ENCODE measurements around the gene TNIK. TPM values are rescaled to one million over a fixed set of nuclear protein-coding genes. Genes with fewer than 3 reads are reported as not detected.

TNIK gene
- total and polyA plus RNA-seq, 2 experiments from 2014 or later = 7.4 to 13.8 TPM

- peaks cover 5% of the 10 kb centered on the region for H3K4me1 ChIP-seq (ENCODE audit: insufficient read depth)
- H3K9me2 ChIP-seq (replicated peaks; ENCODE audit: insufficient read depth) = no peaks in the 10 kb centered on the region
- no peaks in the 10 kb centered on the region for H3K36me3 ChIP-seq (replicated peaks; ENCODE audit: insufficient read depth, low read depth)
- no peak overlapping the region for H3K4me3 ChIP-seq
- no peaks in the 10 kb centered on the region for H4K20me1 ChIP-seq (ENCODE audit: insufficient read depth, poor library complexity, severe bottlenecking)
- no peak for TF ChIP-seq EZH2 (IDR thresholded peaks at IDR 0.05; ENCODE audit: borderline replicate concordance)
- no peak for TF ChIP-seq EZH2phosphoT487 (IDR thresholded peaks at IDR 0.05; ENCODE audit: low read depth, severe bottlenecking, unreplicated experiment)
- TF ChIP-seq, protein P1, sequence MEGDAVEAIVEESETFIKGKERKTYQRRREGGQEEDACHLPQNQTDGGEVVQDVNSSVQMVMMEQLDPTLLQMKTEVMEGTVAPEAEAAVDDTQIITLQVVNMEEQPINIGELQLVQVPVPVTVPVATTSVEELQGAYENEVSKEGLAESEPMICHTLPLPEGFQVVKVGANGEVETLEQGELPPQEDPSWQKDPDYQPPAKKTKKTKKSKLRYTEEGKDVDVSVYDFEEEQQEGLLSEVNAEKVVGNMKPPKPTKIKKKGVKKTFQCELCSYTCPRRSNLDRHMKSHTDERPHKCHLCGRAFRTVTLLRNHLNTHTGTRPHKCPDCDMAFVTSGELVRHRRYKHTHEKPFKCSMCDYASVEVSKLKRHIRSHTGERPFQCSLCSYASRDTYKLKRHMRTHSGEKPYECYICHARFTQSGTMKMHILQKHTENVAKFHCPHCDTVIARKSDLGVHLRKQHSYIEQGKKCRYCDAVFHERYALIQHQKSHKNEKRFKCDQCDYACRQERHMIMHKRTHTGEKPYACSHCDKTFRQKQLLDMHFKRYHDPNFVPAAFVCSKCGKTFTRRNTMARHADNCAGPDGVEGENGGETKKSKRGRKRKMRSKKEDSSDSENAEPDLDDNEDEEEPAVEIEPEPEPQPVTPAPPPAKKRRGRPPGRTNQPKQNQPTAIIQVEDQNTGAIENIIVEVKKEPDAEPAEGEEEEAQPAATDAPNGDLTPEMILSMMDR (IDR thresholded peaks at IDR 0.05; ENCODE audit: poor library complexity) = no peak
- H3K4me2 ChIP-seq = no peak overlapping the region
- no peaks in the 10 kb centered on the region for H3K9me3 ChIP-seq (ENCODE audit: low read depth)
- peaks cover 11% of the 10 kb centered on the region for H3K79me2 ChIP-seq
- no peaks in the 10 kb centered on the region for H3K27me3 ChIP-seq
- no peak for DNase-seq (ENCODE audit: low spot score)
- no peak overlapping the region for H3K27ac ChIP-seq
- H2AFZ ChIP-seq = no peak overlapping the region
- WGBS (ENCODE audit: low lambda C conversion rate, missing lambda C conversion rate) = 88% methylated on average over 2 of the region's 2 CpGs
These were observed 201.9 kb downstream of the TNIK start for GRCh38 chr3:171258316-171258715.

DNA sequence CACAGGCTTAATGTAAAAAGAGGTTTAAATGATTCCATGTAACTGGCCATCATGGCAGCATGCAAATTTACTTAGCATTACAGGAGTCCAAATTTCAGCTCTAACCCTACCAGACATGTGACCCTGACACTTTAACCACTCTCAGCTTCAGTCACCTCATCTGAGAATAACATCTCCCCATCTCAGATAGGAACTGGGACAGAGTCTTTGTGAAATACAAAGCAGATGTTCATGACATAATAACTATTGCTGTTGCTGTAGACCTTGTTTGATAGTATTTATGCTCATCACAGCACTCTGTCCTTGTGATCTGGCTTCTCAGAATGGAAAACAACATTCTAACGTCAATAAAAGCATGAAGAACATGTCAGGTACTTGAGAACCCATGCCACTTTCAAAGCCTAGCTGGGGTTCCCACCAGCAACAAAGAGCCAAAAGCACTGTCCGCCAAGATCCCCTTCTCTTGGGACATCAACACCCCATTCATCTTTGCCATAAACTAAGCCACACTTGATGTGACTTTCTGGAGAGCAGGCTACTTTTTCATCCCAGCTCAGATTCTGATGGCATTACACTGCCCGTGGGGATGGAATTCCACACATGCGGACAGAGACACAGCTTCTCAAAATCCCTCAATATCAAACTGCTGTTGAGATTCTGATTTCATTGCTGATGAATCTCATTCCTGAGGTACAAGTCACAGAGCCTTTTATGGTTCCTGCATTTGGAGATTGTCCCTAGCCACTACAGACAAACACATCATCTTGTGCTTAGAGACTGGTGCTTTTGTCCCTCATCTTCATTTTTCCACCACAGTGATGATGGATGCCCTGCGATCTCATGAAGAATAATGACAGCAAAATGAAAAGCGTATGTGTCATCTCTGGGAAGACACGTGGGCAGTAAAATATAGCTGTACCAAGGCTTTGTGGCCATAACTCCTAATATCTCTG is 202.7 kb downstream of the TNIK start:
- Histone ChIP-seq H3K27me3 (no peaks in the 10 kb centered on the region), H3K27ac (no peak overlapping the region), H2AFZ (no peak overlapping the region), H4K20me1 (ENCODE audit: insufficient read depth, poor library complexity, severe bottlenecking) (no peaks in the 10 kb centered on the region), H3K36me3 (replicated peaks; ENCODE audit: insufficient read depth, low read depth) (no peaks in the 10 kb centered on the region), H3K4me1 (ENCODE audit: insufficient read depth) (peaks cover 5% of the 10 kb centered on the region), H3K4me3 (no peak overlapping the region), H3K9me2 (replicated peaks; ENCODE audit: insufficient read depth) (no peaks in the 10 kb centered on the region), H3K4me2 (no peak overlapping the region), H3K79me2 (peaks cover 11% of the 10 kb centered on the region), H3K9me3 (ENCODE audit: low read depth) (no peaks in the 10 kb centered on the region)
- WGBS (ENCODE audit: low lambda C conversion rate, missing lambda C conversion rate) = 88% methylated on average over 7 of the region's 7 CpGs
- DNase-seq (ENCODE audit: low spot score) = no peak
- TF ChIP-seq, protein P1 (IDR thresholded peaks at IDR 0.05; ENCODE audit: poor library complexity) = no peak
- TF ChIP-seq EZH2phosphoT487 (IDR thresholded peaks at IDR 0.05; ENCODE audit: low read depth, severe bottlenecking, unreplicated experiment) (no peak), EZH2 (IDR thresholded peaks at IDR 0.05; ENCODE audit: borderline replicate concordance) (no peak)

DNA sequence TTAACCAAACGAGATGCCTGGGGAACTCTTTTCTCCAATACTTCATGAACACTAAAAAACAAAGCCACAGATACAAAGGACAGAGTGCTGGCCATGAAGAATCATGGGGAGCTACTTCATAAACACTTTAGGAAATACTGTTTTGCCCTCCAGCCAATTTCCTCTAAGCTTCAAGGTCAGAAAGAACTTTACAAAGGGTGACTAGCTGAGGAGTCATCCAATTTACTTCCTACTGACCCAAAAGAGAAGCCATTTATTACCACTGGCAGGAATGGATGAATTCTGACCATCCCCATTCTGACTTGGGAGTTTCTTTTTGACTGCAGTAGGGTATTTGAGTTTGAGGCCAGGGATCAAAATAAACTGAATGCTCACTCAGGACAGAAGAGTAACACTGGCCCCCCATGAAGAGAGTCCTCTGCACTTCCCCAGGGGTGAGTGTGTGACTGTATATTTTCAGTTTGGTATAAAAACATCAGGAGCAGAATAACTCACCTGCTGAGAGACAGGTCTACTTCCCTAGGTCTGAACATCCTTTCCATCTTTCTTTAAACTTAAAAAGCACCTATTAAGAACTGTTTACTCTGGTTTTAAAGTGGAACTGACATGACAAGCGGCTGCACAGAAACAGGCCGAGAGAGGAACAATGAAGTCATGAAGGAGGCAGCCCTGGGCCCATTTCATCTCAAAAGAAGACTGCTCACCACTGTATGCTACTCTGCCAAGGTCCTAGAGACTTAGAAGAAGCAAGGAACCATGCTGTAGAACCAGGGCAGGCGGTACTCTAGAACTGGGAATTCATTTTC is 203.6 kb downstream of the TNIK start:
- Histone ChIP-seq H3K4me2 (no peak overlapping the region), H4K20me1 (ENCODE audit: insufficient read depth, poor library complexity, severe bottlenecking) (no peaks in the 10 kb centered on the region), H3K79me2 (peaks cover 13% of the 10 kb centered on the region), H3K4me1 (ENCODE audit: insufficient read depth) (peaks cover 5% of the 10 kb centered on the region), H3K4me3 (no peak overlapping the region), H3K27ac (no peak overlapping the region), H3K27me3 (no peaks in the 10 kb centered on the region), H3K9me3 (ENCODE audit: low read depth) (no peaks in the 10 kb centered on the region), H2AFZ (no peak overlapping the region), H3K9me2 (replicated peaks; ENCODE audit: insufficient read depth) (no peaks in the 10 kb centered on the region), H3K36me3 (replicated peaks; ENCODE audit: insufficient read depth, low read depth) (no peaks in the 10 kb centered on the region)
- DNase-seq (ENCODE audit: low spot score) = no peak
- TF ChIP-seq, protein P1 (IDR thresholded peaks at IDR 0.05; ENCODE audit: poor library complexity) = no peak
- no peak for TF ChIP-seq EZH2phosphoT487 (IDR thresholded peaks at IDR 0.05; ENCODE audit: low read depth, severe bottlenecking, unreplicated experiment)
- no peak for TF ChIP-seq EZH2 (IDR thresholded peaks at IDR 0.05; ENCODE audit: borderline replicate concordance)
- WGBS (ENCODE audit: low lambda C conversion rate, missing lambda C conversion rate) = 92% methylated on average over 4 of the region's 4 CpGs

All from hepatocyte (in vitro differentiated cells).